Activated T-cell treated with anti-CD3 and anti-CD28 coated beads, Interleukin-2, amount 50 U/mL, for 4 hours (primary cell): ENCODE data around the gene GTPBP2. TPM values are rescaled to one million over a fixed set of nuclear protein-coding genes. Genes with fewer than 3 reads are reported as not detected.
"Not testable (repeated sequence)": the region's sequence is repeated elsewhere in the genome, so short reads cannot be mapped to it uniquely, and the experiment has no call there.

Source experiments
- ATAC-seq, 2 donors: fragments of 200-7000 bp; cut with Tn5 transposase; one replicate each; pipeline ENCODE4 v1.10.0; 2021
- DNase-seq: peaks from one replicate; pipeline ENCODE4 v3.0.0-alpha.2; 2020
- H3K27me3 Mint-ChIP-seq: one replicate; pipeline ENCODE4 v1.8.0; 2021; ENCODE audit warnings: low read depth, mixed read lengths
- H3K36me3 Mint-ChIP-seq: one replicate; pipeline ENCODE4 v1.8.0; 2022; ENCODE audit warnings: mixed read lengths; ENCODE audit not compliant: insufficient read depth
- H3K4me1 Mint-ChIP-seq: one replicate; pipeline ENCODE4 v1.8.0; 2021; ENCODE audit warnings: low read depth, mixed read lengths
- H3K4me3 Mint-ChIP-seq: one replicate; pipeline ENCODE4 v1.8.0; 2021; ENCODE audit warnings: mild to moderate bottlenecking, moderate library complexity, mixed read lengths
- H3K9me3 Mint-ChIP-seq: one replicate; pipeline ENCODE4 v1.8.0; 2021; ENCODE audit warnings: mixed read lengths
- total RNA-seq, 3 donors: library from RNA; stranded (reverse); gene quantifications; one replicate each; pipeline ENCODE4 v1.2.1, GENCODE V29; 2021

GTPBP2 gene
- total RNA-seq, 3 donors from 2014 or later, result 37.3 to 50.3 (median 39.1) TPM

DNA sequence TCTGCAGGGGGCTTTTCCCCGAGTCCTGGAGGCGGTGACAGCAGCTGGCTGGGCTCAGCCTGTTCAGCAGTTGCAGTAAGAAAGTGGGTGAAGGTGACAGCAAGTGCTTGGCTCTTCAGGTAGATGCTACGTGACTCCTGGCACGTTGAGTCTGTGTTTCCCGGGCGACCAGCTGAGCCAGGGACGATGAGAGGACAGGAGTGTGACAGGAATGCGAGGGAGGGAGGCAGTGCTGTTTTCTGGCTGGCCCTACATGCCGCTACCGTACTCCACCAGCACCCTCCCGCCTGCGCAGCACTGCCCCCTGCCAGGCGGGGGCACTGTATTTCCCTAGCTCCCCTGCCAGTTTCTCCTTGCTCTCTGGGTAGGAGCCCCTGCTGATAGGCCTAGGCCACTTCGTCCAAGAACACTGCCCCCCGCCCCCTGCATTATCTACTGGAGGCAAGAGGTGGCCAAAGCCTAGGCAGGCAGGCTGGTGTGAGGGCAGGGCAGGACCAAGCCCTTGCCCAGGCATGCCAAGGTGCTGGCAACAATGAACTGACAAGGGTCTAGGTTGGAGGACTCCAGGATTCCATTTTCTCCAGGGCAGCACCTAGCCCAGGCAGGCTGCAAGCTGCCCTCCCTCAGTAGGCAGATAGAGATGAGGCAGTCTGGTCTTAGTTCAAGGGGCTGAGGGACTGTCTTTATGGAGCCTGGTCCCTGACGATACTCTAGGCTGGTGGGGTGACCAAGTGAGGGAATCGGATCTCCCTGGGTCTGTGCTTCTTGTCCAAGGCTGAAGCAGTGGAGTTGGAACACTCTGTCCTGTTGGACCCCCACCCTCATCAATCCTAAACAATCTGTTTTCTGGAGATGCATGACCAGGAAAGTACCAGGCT, 39.3 kb upstream of the GTPBP2 start:
- ATAC-seq, result peak; percentile 62 to 72
- peak; percentile 34 for DNase-seq
- Mint-ChIP-seq H3K27me3 (no peaks in the 10 kb centered on the region), H3K4me3 (no peak overlapping the region), H3K36me3 (peaks cover 9% of the 10 kb centered on the region), H3K9me3 (no peaks in the 10 kb centered on the region), H3K4me1 (peaks cover 22% of the 10 kb centered on the region)

DNA sequence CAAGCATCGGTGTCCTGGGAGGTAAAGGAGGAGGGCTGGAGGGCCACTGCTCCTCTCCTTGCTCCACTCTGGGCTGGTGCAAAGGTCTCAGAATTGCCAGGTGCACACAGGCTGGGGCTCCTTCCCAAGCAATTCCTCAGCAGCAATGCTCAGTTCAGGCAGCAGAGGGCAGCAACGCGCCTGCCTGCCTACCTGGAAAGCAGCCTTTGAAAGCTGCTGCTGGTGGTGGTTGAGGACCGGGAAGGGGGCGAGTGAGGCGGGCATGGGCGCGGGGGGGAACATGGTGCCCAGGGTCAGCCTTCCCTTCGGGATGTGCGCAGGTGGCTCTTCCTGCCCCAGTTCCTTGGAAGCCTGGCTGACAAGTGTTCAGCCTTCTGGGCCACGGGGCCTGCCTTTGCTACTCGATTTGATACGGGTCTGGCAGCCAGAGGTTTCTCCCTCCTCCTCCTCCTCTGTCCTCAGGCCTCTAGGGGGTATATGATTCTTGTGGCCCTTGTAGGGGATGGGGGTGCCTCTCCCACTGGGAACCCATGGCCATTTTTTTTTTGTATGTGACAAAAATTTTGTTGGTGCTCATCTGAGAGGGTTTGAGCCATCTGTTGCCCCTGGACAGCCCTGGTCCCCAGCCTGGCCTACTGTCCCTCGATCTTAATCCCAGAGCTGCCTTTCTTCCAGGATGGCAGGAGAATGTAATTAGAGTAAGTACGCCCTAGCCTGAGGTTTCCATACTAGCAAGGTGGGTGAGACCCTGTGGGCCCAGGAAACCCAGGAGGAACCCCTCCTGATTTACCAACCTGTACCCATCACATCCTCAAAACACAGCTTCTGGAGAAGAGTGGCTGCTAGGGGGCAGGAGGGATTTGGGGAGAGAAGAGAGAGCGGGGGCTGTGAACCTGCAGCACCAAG, 38.4 kb upstream of the GTPBP2 start:
- Mint-ChIP-seq H3K27me3 (no peaks in the 10 kb centered on the region), H3K4me3 (peak overlapping the region; percentile 25), H3K4me1 (peaks cover 22% of the 10 kb centered on the region), H3K9me3 (no peaks in the 10 kb centered on the region), H3K36me3 (peaks cover 9% of the 10 kb centered on the region)
- ATAC-seq (peak; percentile 69 to 72), DNase-seq (peak; percentile 74)

DNA sequence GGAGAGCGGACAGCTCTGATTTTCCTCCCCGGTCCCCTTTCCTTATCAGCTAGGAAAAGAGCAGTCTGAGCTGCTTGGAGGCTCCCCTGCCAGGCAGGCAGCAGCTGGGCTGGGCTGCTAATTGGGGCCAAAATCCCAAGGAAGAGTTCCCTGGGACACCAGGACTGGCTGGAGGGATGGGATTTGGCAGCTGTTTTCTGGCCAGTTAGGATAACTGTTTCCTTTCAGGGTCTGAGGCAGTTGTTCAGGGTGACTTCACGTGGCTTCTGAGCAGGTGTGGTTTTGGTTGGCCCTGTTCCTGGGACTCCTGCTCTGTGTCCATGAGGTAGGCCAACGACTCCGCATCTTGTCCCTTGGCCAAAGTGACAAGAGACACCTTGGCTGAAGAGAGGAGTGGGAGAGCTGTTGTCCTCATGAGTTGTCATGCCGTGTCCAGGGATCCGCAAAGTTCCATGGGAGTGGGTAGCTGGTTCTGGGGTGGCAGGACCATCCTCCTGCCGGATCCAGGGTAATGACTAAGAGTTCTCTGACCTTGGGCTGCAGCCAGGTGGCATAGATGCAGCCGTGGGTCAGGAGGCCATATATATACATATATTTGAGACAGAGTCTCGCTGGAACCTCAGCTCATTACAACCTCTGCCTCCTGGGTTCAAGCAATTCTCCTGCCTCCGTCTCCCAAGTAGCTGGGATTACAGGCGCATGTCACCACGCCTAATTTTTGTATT, 37.3 kb upstream of the GTPBP2 start:
- DNase-seq (no peak), ATAC-seq (no peak)
- H3K4me3 Mint-ChIP-seq, result no peak overlapping the region
- H3K27me3 Mint-ChIP-seq, result no peaks in the 10 kb centered on the region
- H3K4me1 Mint-ChIP-seq, result peaks cover 22% of the 10 kb centered on the region
- H3K9me3 Mint-ChIP-seq, result no peaks in the 10 kb centered on the region
- H3K36me3 Mint-ChIP-seq, result peaks cover 9% of the 10 kb centered on the region

DNA sequence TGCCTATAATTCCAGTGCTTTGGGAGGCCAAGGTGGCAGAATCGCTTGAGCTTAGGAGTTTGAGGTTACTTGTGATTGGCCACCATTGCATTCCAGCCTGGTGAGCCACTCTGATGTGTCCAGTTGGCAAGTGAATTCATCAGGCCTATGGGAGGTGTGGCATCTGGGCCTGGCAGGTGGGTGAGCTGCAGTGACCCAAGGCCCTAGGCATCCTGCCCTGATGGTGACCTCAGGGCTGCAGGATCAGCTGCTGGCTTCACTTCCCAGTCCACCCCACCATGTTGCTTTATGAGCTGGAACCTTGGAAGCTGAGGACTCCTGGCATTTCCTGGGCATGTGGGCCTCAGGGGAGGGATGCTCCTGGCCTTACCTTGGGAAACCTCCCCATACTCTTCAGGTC, 36.3 kb upstream of the GTPBP2 start:
- no peaks in the 10 kb centered on the region for H3K9me3 Mint-ChIP-seq
- no peak for DNase-seq
- H3K36me3 Mint-ChIP-seq, result peaks cover 3% of the 10 kb centered on the region
- H3K27me3 Mint-ChIP-seq, result no peaks in the 10 kb centered on the region
- ATAC-seq, result no peak
- peaks cover 21% of the 10 kb centered on the region for H3K4me1 Mint-ChIP-seq
- H3K4me3 Mint-ChIP-seq, result no peak overlapping the region

DNA sequence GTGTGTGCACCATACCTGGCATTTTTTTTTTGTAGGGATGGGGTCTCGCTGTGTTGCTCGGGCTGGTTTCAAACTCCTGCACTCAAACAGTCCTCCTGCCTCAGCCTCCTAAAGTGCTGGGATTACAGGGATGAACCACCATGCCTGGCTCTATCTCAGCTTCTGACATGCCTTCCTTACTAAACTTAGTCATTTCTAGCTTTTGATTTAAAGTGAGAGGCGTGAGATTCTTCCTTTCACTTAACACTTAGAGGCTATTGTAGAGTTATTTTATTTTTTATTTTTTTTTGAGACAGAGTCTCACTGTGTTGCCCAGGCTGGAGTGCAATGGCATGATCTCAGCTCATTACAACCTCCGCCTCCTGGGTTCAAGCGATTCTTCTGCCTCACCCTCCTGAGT, 33.9 kb upstream of the GTPBP2 start:
- DNase-seq, H3K4me1 Mint-ChIP-seq, H3K9me3 Mint-ChIP-seq, H3K36me3 Mint-ChIP-seq, H3K4me3 Mint-ChIP-seq, H3K27me3 Mint-ChIP-seq: not testable (repeated sequence)
- peak in 1 of 2 donors; percentile 16 for ATAC-seq

DNA sequence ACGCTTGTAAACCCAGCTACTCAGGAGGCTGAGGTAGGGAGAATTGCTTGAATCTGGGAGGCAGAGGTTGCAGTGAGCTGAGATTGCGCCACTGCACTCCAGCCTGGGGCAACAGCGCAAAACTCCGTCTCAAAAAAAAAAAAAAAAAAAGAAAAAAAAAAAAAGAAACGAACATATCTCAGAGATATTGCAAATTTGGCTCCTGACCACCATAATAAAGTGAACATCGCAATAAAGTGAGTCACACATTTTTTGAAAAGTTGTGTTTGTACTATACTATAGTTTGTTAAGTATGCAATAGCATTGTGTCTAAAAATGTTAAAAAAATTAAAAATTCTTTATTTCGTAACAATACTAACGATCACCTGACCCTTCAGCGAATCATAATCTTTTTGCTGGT, 29.1 kb upstream of the GTPBP2 start:
- Mint-ChIP-seq H3K9me3 (no peaks in the 10 kb centered on the region), H3K4me1 (no peaks in the 10 kb centered on the region), H3K4me3 (no peak overlapping the region), H3K36me3 (no peaks in the 10 kb centered on the region), H3K27me3 (no peaks in the 10 kb centered on the region)
- DNase-seq (no peak), ATAC-seq (no peak)

DNA sequence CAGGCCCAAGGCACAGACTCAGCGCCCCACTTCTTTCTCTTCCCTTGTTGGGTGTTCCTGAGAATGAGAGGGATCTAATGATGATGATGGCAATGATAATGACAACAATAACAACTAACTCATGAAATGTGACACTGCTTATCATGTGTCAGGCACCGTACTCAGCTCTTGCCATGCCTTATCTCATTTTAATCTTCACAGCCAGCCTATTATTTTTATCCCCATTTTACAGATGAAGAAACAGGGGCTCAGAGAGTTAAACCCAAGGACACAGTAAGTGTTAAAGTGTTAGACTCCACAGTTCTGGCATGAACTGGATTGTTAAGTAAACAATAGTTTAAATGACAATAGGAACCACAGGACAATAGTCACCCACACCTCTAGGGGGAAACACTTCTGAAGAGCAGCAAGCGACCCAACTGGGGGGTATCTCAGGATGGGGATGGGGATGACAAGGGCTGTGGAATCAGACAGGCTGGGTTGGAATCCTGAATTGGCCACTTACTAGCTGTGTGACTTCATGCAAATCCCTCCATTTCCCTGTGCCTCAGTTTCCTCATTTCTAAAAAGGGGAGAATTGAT, 28.2 kb upstream of the GTPBP2 start:
- Mint-ChIP-seq H3K9me3 (no peaks in the 10 kb centered on the region), H3K4me3 (no peak overlapping the region), H3K4me1 (no peaks in the 10 kb centered on the region), H3K27me3 (no peaks in the 10 kb centered on the region), H3K36me3 (no peaks in the 10 kb centered on the region)
- ATAC-seq (no peak), DNase-seq (no peak)

DNA sequence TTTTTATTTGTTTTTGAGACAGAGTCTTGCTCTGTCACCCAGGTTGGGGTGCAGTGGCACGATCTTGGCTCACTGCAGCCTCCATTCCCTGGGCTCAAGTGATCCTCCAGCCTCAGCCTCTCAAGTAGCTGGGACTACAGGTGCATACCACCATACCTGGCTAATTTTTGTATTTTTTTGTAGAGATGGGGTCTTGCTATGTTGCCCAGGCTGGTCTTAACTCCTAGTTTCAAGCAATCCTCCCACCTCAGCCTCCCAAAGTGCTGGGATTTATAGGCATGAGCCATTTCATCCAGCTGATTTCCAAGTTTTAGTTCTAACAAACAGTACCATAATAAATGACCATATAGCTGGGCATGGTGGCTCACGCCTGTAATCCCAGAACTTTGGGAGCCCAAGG, 23.8 kb upstream of the GTPBP2 start:
- H3K4me1 Mint-ChIP-seq, DNase-seq, H3K36me3 Mint-ChIP-seq, H3K27me3 Mint-ChIP-seq, ATAC-seq, H3K9me3 Mint-ChIP-seq, H3K4me3 Mint-ChIP-seq: not testable (repeated sequence)

DNA sequence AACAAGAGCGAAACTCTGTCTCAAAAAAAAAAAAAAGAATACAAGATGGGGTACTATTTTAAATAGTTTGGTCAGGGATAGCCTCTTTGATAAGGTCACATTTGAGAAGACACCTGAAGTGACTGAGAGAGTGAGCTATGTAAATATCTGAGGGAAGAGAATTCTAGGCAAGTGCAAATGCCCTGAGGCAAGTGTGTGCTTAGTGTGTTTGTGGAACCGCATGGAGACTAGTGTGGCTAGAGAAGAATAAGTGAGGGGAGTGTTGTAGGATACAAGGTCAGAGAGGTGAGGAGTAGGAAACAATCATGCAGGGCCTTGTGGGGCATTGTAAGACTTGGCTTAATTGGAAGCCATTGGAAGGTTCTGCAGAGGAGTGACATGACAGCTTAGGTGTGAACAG, 19.2 kb upstream of the GTPBP2 start:
- Mint-ChIP-seq H3K27me3 (no peaks in the 10 kb centered on the region), H3K9me3 (no peaks in the 10 kb centered on the region), H3K4me3 (no peak overlapping the region), H3K4me1 (peaks cover 4% of the 10 kb centered on the region), H3K36me3 (no peaks in the 10 kb centered on the region)
- ATAC-seq, result no peak
- no peak for DNase-seq

DNA sequence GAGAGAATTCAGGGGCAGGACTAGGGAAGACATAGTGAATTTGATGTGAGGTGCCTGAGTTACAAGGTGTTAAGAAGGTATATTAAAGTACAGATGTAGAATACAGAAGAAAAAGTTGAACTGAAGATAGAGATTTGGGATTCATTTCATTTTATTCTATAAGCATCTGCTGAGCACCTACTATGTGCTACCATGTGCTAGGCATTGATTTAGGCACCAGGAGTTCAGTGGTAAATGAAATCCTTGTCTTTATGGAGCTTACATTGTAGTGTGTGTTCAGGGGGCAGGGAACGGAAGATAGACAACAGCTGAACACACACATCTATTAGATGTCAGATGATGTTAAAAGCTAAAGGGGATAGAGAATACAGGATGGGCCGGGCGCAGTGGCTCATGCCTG, 18.5 kb upstream of the GTPBP2 start:
- Mint-ChIP-seq H3K4me3 (no peak overlapping the region), H3K4me1 (peaks cover 4% of the 10 kb centered on the region), H3K27me3 (no peaks in the 10 kb centered on the region), H3K9me3 (no peaks in the 10 kb centered on the region), H3K36me3 (peaks cover 6% of the 10 kb centered on the region)
- DNase-seq (no peak), ATAC-seq (no peak)

DNA sequence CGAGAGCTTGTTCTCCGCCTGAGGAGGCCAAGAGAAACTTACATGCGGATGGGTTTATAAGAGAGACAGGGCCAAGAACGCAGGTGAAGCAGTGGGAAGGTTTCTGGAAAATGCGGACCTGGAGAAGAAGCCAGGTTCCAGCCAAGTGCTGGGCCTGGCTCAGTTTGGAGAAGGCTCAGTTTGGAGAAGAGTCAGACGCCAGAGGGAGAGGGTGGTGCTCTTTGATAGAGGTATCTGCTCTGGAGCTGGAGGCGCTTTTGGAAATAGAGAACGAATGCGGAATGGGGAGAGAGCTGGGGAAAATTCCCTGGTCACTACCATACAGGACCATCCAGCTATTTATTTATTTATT, 16.5 kb upstream of the GTPBP2 start:
- Mint-ChIP-seq H3K9me3 (no peaks in the 10 kb centered on the region), H3K27me3 (no peaks in the 10 kb centered on the region)
- ATAC-seq, result peak in 1 of 2 donors; percentile 17

DNA sequence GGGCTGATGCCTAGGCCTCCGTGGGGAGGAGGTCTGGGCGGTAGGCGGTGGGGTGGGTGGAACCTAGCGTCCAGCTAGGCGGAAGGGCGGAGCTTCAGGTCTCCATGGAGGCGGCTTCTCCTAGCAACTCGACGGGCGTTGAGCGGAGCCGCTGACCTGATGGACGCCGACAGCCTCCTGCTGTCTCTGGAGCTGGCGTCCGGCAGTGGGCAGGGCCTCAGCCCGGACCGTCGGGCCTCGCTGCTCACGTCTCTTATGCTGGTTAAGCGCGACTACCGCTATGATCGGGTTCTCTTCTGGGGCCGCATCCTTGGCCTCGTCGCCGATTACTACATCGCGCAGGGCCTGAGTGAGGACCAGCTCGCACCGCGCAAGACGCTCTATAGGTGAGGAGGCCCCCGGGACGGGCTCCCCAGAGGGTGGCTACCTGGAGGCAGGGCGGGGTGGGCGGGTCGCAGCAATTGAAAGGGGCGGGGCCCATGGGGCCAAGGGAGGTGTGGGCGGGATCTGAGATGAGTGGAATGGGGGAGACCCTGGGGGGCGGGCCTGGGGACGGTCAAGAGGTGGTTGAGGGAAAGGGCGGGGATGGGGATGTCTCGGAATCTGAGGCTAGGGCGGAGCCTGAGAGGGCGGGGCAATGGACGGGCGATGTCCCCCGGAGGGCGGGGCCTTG, 16.0 kb upstream of the GTPBP2 start, which contains the start of gene RSPH9:
TSS of gene RSPH9 (plus strand) at position 97 of the 673 bp plus-strand sequence. CDS start at position 160, 63 bp downstream.
- peak; percentile 54 for DNase-seq
- Mint-ChIP-seq H3K4me3 (peak within 1 kb of the TSS; percentile 77), H3K4me1 (peaks cover 12% of the 10 kb centered on the region), H3K9me3 (no peaks in the 10 kb centered on the region), H3K27me3 (no peaks in the 10 kb centered on the region), H3K36me3 (peaks cover 16% of the 10 kb centered on the region)
- peak; percentile 85 to 86 for ATAC-seq

More for the DNA sequence above, 16.5 kb upstream of the GTPBP2 start:
- DNase-seq, result no peak
- H3K4me3 Mint-ChIP-seq, result peak overlapping the region; percentile 77
- H3K4me1 Mint-ChIP-seq, result peaks cover 7% of the 10 kb centered on the region
- peaks cover 11% of the 10 kb centered on the region for H3K36me3 Mint-ChIP-seq

DNA sequence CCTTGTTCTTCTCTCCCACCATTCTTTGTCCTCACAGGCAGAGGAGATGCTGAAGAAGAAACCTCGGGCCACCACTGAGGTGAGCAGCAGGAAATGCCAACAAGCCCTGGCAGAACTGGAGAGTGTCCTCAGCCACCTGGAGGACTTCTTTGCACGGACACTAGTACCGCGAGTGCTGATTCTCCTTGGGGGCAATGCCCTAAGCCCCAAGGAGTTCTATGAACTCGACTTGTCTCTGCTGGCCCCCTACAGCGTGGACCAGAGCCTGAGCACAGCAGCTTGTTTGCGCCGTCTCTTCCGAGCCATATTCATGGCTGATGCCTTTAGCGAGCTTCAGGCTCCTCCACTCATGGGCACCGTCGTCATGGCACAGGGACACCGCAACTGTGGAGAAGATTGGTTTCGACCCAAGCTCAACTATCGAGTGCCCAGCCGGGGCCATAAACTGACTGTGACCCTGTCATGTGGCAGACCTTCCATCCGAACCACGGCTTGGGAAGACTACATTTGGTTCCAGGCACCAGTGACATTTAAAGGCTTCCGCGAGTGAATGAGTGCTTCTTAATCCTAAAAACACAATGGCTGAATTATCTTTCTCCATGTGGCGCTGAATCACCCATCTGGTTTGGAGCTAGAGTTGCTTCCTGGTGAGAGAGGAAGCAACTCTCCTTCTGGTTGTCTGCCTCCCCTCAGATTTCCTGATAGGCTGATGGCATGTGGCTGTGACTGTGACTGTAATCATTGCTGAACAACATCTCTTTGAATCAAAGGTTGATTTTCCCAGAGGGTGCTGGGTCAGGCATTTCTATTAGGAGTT, 11.1 kb upstream of the GTPBP2 start:
- Mint-ChIP-seq H3K4me3 (peak overlapping the region; percentile 35), H3K4me1 (peaks cover 37% of the 10 kb centered on the region), H3K9me3 (no peaks in the 10 kb centered on the region), H3K27me3 (no peaks in the 10 kb centered on the region), H3K36me3 (peaks cover 28% of the 10 kb centered on the region)
- no peak for ATAC-seq
- DNase-seq, result no peak
